NCI-H446 treated with DMSO at 0.1 percent for 48 hours (cell line): Measurements from ENCODE around the gene VAMP8.
"Not testable (repeated sequence)": the region's sequence is repeated elsewhere in the genome, so short reads cannot be mapped to it uniquely, and the experiment has no call there.

Source experiments
- DNase-seq: peaks from one replicate; lab custom pipeline; 2025; lab: John Stamatoyannopoulos, UW

Gene VAMP8

GRCh38 chr2:85577386-85578242 is at the start of gene VAMP8:
VAMP8 (plus strand) TSS chr2:85577586; CDS start chr2:85577647, 61 bp downstream.
- DNase-seq: no peak

- DNase-seq: no peak
Measured at GRCh38 chr2:85527787-85528186, 49.6 kb upstream of the VAMP8 start.

GRCh38 chr2:85528355-85528754 is 49.0 kb upstream of the VAMP8 start:
- DNase-seq: no peak

- DNase-seq: no peak
Measured at GRCh38 chr2:85529809-85530208, 47.6 kb upstream of the VAMP8 start.

GRCh38 chr2:85531589-85531988 is 45.8 kb upstream of the VAMP8 start:
- DNase-seq: no peak

GRCh38 chr2:85534099-85534498 is 43.3 kb upstream of the VAMP8 start:
- DNase-seq: no peak

GRCh38 chr2:85534881-85535280 is 42.5 kb upstream of the VAMP8 start:
- DNase-seq: no peak

- DNase-seq: no peak
Measured at GRCh38 chr2:85536479-85536878, 40.9 kb upstream of the VAMP8 start.

- no peak for DNase-seq
Measured at GRCh38 chr2:85537600-85538506, 39.5 kb upstream of the VAMP8 start.

- peak; percentile 89 for DNase-seq
Measured at GRCh38 chr2:85538507-85539360, 38.7 kb upstream of the VAMP8 start, which contains the start of gene MAT2A. MAT2A (plus strand) TSS chr2:85539168; CDS start chr2:85539288, 120 bp downstream.

GRCh38 chr2:85539361-85540132 is 37.8 kb upstream of the VAMP8 start:
- peak; percentile 34 for DNase-seq

GRCh38 chr2:85540133-85540648 is 37.2 kb upstream of the VAMP8 start:
- no peak for DNase-seq

- DNase-seq: no peak
Measured at GRCh38 chr2:85541262-85541661, 36.1 kb upstream of the VAMP8 start.

GRCh38 chr2:85541753-85542457 is 35.5 kb upstream of the VAMP8 start:
- DNase-seq: no peak

- DNase-seq: no peak
Measured at GRCh38 chr2:85542777-85543176, 34.6 kb upstream of the VAMP8 start.

- DNase-seq: not testable (repeated sequence)
Measured at GRCh38 chr2:85544254-85544691, 33.1 kb upstream of the VAMP8 start.

- DNase-seq: not testable (repeated sequence)
Measured at GRCh38 chr2:85544915-85545779, 32.2 kb upstream of the VAMP8 start.

GRCh38 chr2:85545780-85546240 is 31.6 kb upstream of the VAMP8 start:
- no peak for DNase-seq
